WTC11 (cell line): ENCODE data around the gene CPSF7.

ENCODE experiments used
- CTCF ChIP-seq: fragments of 200-600 bp; IDR thresholded peaks from 2 replicates; pipeline ENCODE4 v1.8.0; 2022; ENCODE audit warnings: antibody characterized with exemption
- ETV6 ChIP-seq: sonication (generic); formaldehyde crosslinking; IDR thresholded peaks from 2 replicates; pipeline ENCODE4 v1.8.1; 2022; ENCODE audit warnings: mild to moderate bottlenecking, missing genetic modification reagents
- FOXJ3 ChIP-seq: sonication (generic); formaldehyde crosslinking; IDR thresholded peaks from 2 replicates; pipeline ENCODE4 v1.9.0; 2021; ENCODE audit warnings: missing genetic modification reagents, mild to moderate bottlenecking, borderline replicate concordance
- ZBTB43 ChIP-seq: sonication (generic); formaldehyde crosslinking; IDR thresholded peaks from 2 replicates; pipeline ENCODE4 v1.8.1; 2023; ENCODE audit warnings: mild to moderate bottlenecking, missing genetic modification reagents
- ZNF512 ChIP-seq: sonication (generic); formaldehyde crosslinking; IDR thresholded peaks from 2 replicates; pipeline ENCODE4 v1.8.1; 2022; ENCODE audit warnings: missing genetic modification reagents, borderline replicate concordance

GRCh38 chr11:61418136-61418535, 11.6 kb downstream of the CPSF7 start:
- no peak for TF ChIP-seq ZNF512 (CRISPR knock-in tag)
- TF ChIP-seq FOXJ3 (CRISPR knock-in tag) = no peak
- no peak for TF ChIP-seq CTCF
- no peak for TF ChIP-seq ETV6 (CRISPR knock-in tag)
- no peak for TF ChIP-seq ZBTB43 (CRISPR knock-in tag)
